HG03521 (cell line): ENCODE measurements around the gene CCL24.
"Not testable (repeated sequence)": the region's sequence is repeated elsewhere in the genome, so short reads cannot be mapped to it uniquely, and the experiment has no call there.

Experiments
- ATAC-seq: cut with Tn5 transposase; IDR thresholded peaks from one replicate; pipeline ENCODE4 v1.9.1; 2021; ENCODE audit warnings: mild to moderate bottlenecking, moderate library complexity; ENCODE audit not compliant: unreplicated experiment

Gene CCL24

GRCh38 chr7:75813781-75814236 is at the start of gene CCL24:
Gene CCL24 (minus strand): TSS chr7:75813806. CDS start chr7:75813715, 91 bp downstream.
- ATAC-seq = no peak

GRCh38 chr7:75861636-75862035 is 48.0 kb upstream of the CCL24 start:
- ATAC-seq = no peak

GRCh38 chr7:75858410-75858809 is 44.8 kb upstream of the CCL24 start:
- no peak for ATAC-seq

GRCh38 chr7:75856536-75856935 is 42.9 kb upstream of the CCL24 start:
- no peak for ATAC-seq

GRCh38 chr7:75854813-75855345 is 41.3 kb upstream of the CCL24 start:
- not testable (repeated sequence) for ATAC-seq

GRCh38 chr7:75854233-75854632 is 40.6 kb upstream of the CCL24 start:
- ATAC-seq = no peak

- ATAC-seq = no peak
These were observed 36.6 kb upstream of the CCL24 start for GRCh38 chr7:75850235-75850634.

- no peak for ATAC-seq
These were observed 36.0 kb upstream of the CCL24 start for GRCh38 chr7:75849573-75849972.

- ATAC-seq = no peak
These were observed 34.1 kb upstream of the CCL24 start for GRCh38 chr7:75847707-75848106.

- ATAC-seq = not testable (repeated sequence)
These were observed 31.5 kb upstream of the CCL24 start for GRCh38 chr7:75845132-75845531.

GRCh38 chr7:75844158-75844557 is 30.6 kb upstream of the CCL24 start:
- ATAC-seq = no peak

- no peak for ATAC-seq
These were observed 30.1 kb upstream of the CCL24 start for GRCh38 chr7:75843613-75844116.

GRCh38 chr7:75842836-75843446 is 29.3 kb upstream of the CCL24 start:
- peak; percentile 83 for ATAC-seq

- no peak for ATAC-seq
These were observed 26.4 kb upstream of the CCL24 start for GRCh38 chr7:75840029-75840428.

GRCh38 chr7:75838281-75838930 is 24.8 kb upstream of the CCL24 start:
- not testable (repeated sequence) for ATAC-seq

GRCh38 chr7:75836798-75837197 is 23.2 kb upstream of the CCL24 start:
- ATAC-seq = no peak

- ATAC-seq = no peak
These were observed 22.2 kb upstream of the CCL24 start for GRCh38 chr7:75835688-75836285.

- not testable (repeated sequence) for ATAC-seq
These were observed 20.1 kb upstream of the CCL24 start for GRCh38 chr7:75833662-75834061.

GRCh38 chr7:75830978-75831377 is 17.4 kb upstream of the CCL24 start:
- ATAC-seq = no peak

- not testable (repeated sequence) for ATAC-seq
These were observed 16.1 kb upstream of the CCL24 start for GRCh38 chr7:75829656-75830055.

- no peak for ATAC-seq
These were observed 9.7 kb upstream of the CCL24 start for GRCh38 chr7:75823198-75823910.
